Activated naive CD4-positive, alpha-beta T cell treated with anti-CD3 and anti-CD28 coated beads, Interleukin-2, amount 50 U/mL, for 24 hours (primary cell): ENCODE measurements around the gene SEMA4D.

Source experiments
- H3K27ac Mint-ChIP-seq: one replicate; pipeline ENCODE4 v1.8.0; 2021; ENCODE audit warnings: mild to moderate bottlenecking, mixed read lengths
- H3K27me3 Mint-ChIP-seq: one replicate; pipeline ENCODE4 v1.8.0; 2021; ENCODE audit warnings: mixed read lengths
- H3K36me3 Mint-ChIP-seq: one replicate; pipeline ENCODE4 v1.8.0; 2021; ENCODE audit warnings: mixed read lengths
- H3K4me1 Mint-ChIP-seq: one replicate; pipeline ENCODE4 v1.8.0; 2021; ENCODE audit warnings: mixed read lengths
- H3K4me3 Mint-ChIP-seq: one replicate; pipeline ENCODE4 v1.8.0; 2021; ENCODE audit warnings: mild to moderate bottlenecking, mixed read lengths
- H3K9me3 Mint-ChIP-seq: one replicate; pipeline ENCODE4 v1.8.0; 2021; ENCODE audit warnings: mixed read lengths

The SEMA4D gene

GRCh38 chr9:89460551-89460950 lies 37.4 kb downstream of the SEMA4D start:
- H3K27me3 Mint-ChIP-seq, result no peaks in the 10 kb centered on the region
- peaks cover 95% of the 10 kb centered on the region for H3K4me1 Mint-ChIP-seq
- peak overlapping the region; percentile 37 for H3K4me3 Mint-ChIP-seq
- peaks cover 27% of the 10 kb centered on the region for H3K36me3 Mint-ChIP-seq
- H3K27ac Mint-ChIP-seq, result peak overlapping the region; percentile 87
- no peaks in the 10 kb centered on the region for H3K9me3 Mint-ChIP-seq

GRCh38 chr9:89458768-89459496 lies 39.0 kb downstream of the SEMA4D start:
- H3K4me1 Mint-ChIP-seq, result peaks cover 93% of the 10 kb centered on the region
- peak overlapping the region; percentile 71 for H3K27ac Mint-ChIP-seq
- H3K9me3 Mint-ChIP-seq, result no peaks in the 10 kb centered on the region
- H3K36me3 Mint-ChIP-seq, result peaks cover 25% of the 10 kb centered on the region
- no peaks in the 10 kb centered on the region for H3K27me3 Mint-ChIP-seq
- H3K4me3 Mint-ChIP-seq, result peak overlapping the region; percentile 1

- no peaks in the 10 kb centered on the region for H3K27me3 Mint-ChIP-seq
- peaks cover 89% of the 10 kb centered on the region for H3K4me1 Mint-ChIP-seq
These were observed 40.5 kb downstream of the SEMA4D start for GRCh38 chr9:89457376-89457855.

GRCh38 chr9:89455356-89455824 lies 42.5 kb downstream of the SEMA4D start:
- H3K9me3 Mint-ChIP-seq, result no peaks in the 10 kb centered on the region
- H3K27ac Mint-ChIP-seq, result peak overlapping the region; percentile 97
- peak overlapping the region; percentile 80 for H3K4me3 Mint-ChIP-seq
- peaks cover 24% of the 10 kb centered on the region for H3K36me3 Mint-ChIP-seq
- H3K27me3 Mint-ChIP-seq, result no peaks in the 10 kb centered on the region
- peaks cover 91% of the 10 kb centered on the region for H3K4me1 Mint-ChIP-seq

More at GRCh38 chr9:89457376-89457855, 40.5 kb downstream of the SEMA4D start:
- no peak overlapping the region for H3K4me3 Mint-ChIP-seq
- H3K9me3 Mint-ChIP-seq, result no peaks in the 10 kb centered on the region
- H3K36me3 Mint-ChIP-seq, result peaks cover 24% of the 10 kb centered on the region
- peak overlapping the region; percentile 97 for H3K27ac Mint-ChIP-seq

GRCh38 chr9:89454498-89455355 lies 43.2 kb downstream of the SEMA4D start:
- peaks cover 27% of the 10 kb centered on the region for H3K36me3 Mint-ChIP-seq
- peak overlapping the region; percentile 97 for H3K27ac Mint-ChIP-seq
- no peaks in the 10 kb centered on the region for H3K9me3 Mint-ChIP-seq
- H3K4me3 Mint-ChIP-seq, result peak overlapping the region; percentile 80
- H3K27me3 Mint-ChIP-seq, result no peaks in the 10 kb centered on the region
- peaks cover 91% of the 10 kb centered on the region for H3K4me1 Mint-ChIP-seq

GRCh38 chr9:89453452-89453851 lies 44.5 kb downstream of the SEMA4D start:
- peaks cover 91% of the 10 kb centered on the region for H3K4me1 Mint-ChIP-seq
- no peak overlapping the region for H3K4me3 Mint-ChIP-seq
- H3K27me3 Mint-ChIP-seq, result no peaks in the 10 kb centered on the region
- peaks cover 31% of the 10 kb centered on the region for H3K36me3 Mint-ChIP-seq
- H3K27ac Mint-ChIP-seq, result peak overlapping the region; percentile 97
- no peaks in the 10 kb centered on the region for H3K9me3 Mint-ChIP-seq

- Mint-ChIP-seq H3K9me3 (no peaks in the 10 kb centered on the region), H3K27ac (peak overlapping the region; percentile 97), H3K4me3 (peak overlapping the region; percentile 75), H3K27me3 (no peaks in the 10 kb centered on the region), H3K4me1 (peaks cover 91% of the 10 kb centered on the region), H3K36me3 (peaks cover 33% of the 10 kb centered on the region)
These were observed 45.4 kb downstream of the SEMA4D start for GRCh38 chr9:89452561-89452960.

- peaks cover 31% of the 10 kb centered on the region for H3K36me3 Mint-ChIP-seq
These were observed 47.7 kb downstream of the SEMA4D start for GRCh38 chr9:89450213-89450612.

GRCh38 chr9:89449261-89449671 lies 48.6 kb downstream of the SEMA4D start:
- Mint-ChIP-seq H3K36me3 (peaks cover 32% of the 10 kb centered on the region), H3K27ac (peak overlapping the region; percentile 92), H3K4me3 (peak overlapping the region; percentile 64), H3K27me3 (no peaks in the 10 kb centered on the region), H3K9me3 (no peaks in the 10 kb centered on the region), H3K4me1 (peaks cover 93% of the 10 kb centered on the region)

More at GRCh38 chr9:89450213-89450612, 47.7 kb downstream of the SEMA4D start:
- no peak overlapping the region for H3K4me3 Mint-ChIP-seq
- peak overlapping the region; percentile 92 for H3K27ac Mint-ChIP-seq
- H3K9me3 Mint-ChIP-seq, result no peaks in the 10 kb centered on the region
- H3K27me3 Mint-ChIP-seq, result no peaks in the 10 kb centered on the region
- H3K4me1 Mint-ChIP-seq, result peaks cover 93% of the 10 kb centered on the region

GRCh38 chr9:89448821-89449220 lies 49.1 kb downstream of the SEMA4D start:
- peaks cover 35% of the 10 kb centered on the region for H3K36me3 Mint-ChIP-seq
- H3K4me1 Mint-ChIP-seq, result peaks cover 95% of the 10 kb centered on the region
- H3K4me3 Mint-ChIP-seq, result peak overlapping the region; percentile 64
- H3K27me3 Mint-ChIP-seq, result no peaks in the 10 kb centered on the region
- no peaks in the 10 kb centered on the region for H3K9me3 Mint-ChIP-seq
- peak overlapping the region; percentile 92 for H3K27ac Mint-ChIP-seq

- peak overlapping the region; percentile 92 for H3K27ac Mint-ChIP-seq
- peaks cover 96% of the 10 kb centered on the region for H3K4me1 Mint-ChIP-seq
- H3K9me3 Mint-ChIP-seq, result no peaks in the 10 kb centered on the region
- no peaks in the 10 kb centered on the region for H3K27me3 Mint-ChIP-seq
- peaks cover 35% of the 10 kb centered on the region for H3K36me3 Mint-ChIP-seq
- H3K4me3 Mint-ChIP-seq, result peak overlapping the region; percentile 59
These were observed 49.5 kb downstream of the SEMA4D start for GRCh38 chr9:89448381-89448780.

- Mint-ChIP-seq H3K27me3 (no peaks in the 10 kb centered on the region), H3K4me3 (no peak overlapping the region), H3K27ac (peak overlapping the region; percentile 95), H3K36me3 (peaks cover 28% of the 10 kb centered on the region), H3K9me3 (no peaks in the 10 kb centered on the region), H3K4me1 (peaks cover 94% of the 10 kb centered on the region)
These were observed 50.5 kb downstream of the SEMA4D start for GRCh38 chr9:89447416-89447815.

- Mint-ChIP-seq H3K27ac (peak overlapping the region; percentile 95), H3K36me3 (peaks cover 28% of the 10 kb centered on the region), H3K4me3 (peak overlapping the region; percentile 39), H3K4me1 (peaks cover 94% of the 10 kb centered on the region), H3K9me3 (no peaks in the 10 kb centered on the region), H3K27me3 (no peaks in the 10 kb centered on the region)
These were observed 51.0 kb downstream of the SEMA4D start for GRCh38 chr9:89446961-89447310.

GRCh38 chr9:89446261-89446960 lies 51.5 kb downstream of the SEMA4D start:
- Mint-ChIP-seq H3K27ac (peak overlapping the region; percentile 95), H3K4me3 (peak overlapping the region; percentile 50), H3K36me3 (peaks cover 27% of the 10 kb centered on the region), H3K4me1 (peaks cover 92% of the 10 kb centered on the region), H3K27me3 (no peaks in the 10 kb centered on the region), H3K9me3 (no peaks in the 10 kb centered on the region)

GRCh38 chr9:89445801-89446251 lies 52.1 kb downstream of the SEMA4D start:
- Mint-ChIP-seq H3K4me1 (peaks cover 92% of the 10 kb centered on the region), H3K36me3 (peaks cover 25% of the 10 kb centered on the region), H3K9me3 (no peaks in the 10 kb centered on the region), H3K27ac (peak overlapping the region; percentile 95), H3K4me3 (peak overlapping the region; percentile 50), H3K27me3 (no peaks in the 10 kb centered on the region)
